ENCODE measurements around the gene PNMA1.

PNMA1 gene

GRCh38 chr14:73663548-73664212, 50.5 kb downstream of the PNMA1 start:
- Histone ChIP-seq H3K27me3 (no peaks in the 10 kb centered on the region), H3K4me1 (no peaks in the 10 kb centered on the region), H3K36me3 (peaks cover 7 to 46% (median 12%) of the 10 kb centered on the region in 3 donors), H3K27ac (no peak overlapping the region), H3K9me3 (no peaks in the 10 kb centered on the region), H3K4me3 (no peak overlapping the region)
- DNase-seq: no peak
- no peak for TF ChIP-seq CTCF (IDR thresholded peaks at IDR 0.05)
- intact Hi-C loops (cut with DNase I; ENCODE audit: low total_unique reads): no loop called here

GRCh38 chr14:73662487-73662943, 51.7 kb downstream of the PNMA1 start:
- DNase-seq: peak; percentile 55 to 77
- H3K4me1 ChIP-seq: no peaks in the 10 kb centered on the region
- peaks cover 7 to 44% (median 14%) of the 10 kb centered on the region in 3 donors for H3K36me3 ChIP-seq
- H3K4me3 ChIP-seq: no peak overlapping the region
- peak in 1 of 2 experiments; percentile 16 for TF ChIP-seq CTCF (IDR thresholded peaks at IDR 0.05)
- H3K27ac ChIP-seq: no peak overlapping the region
- no peaks in the 10 kb centered on the region for H3K9me3 ChIP-seq
- no peaks in the 10 kb centered on the region for H3K27me3 ChIP-seq
- intact Hi-C loops (cut with DNase I; ENCODE audit: low total_unique reads): no loop called here

- intact Hi-C loops (cut with DNase I; ENCODE audit: low total_unique reads): no loop called here
- no peak for DNase-seq
- no peaks in the 10 kb centered on the region for H3K27me3 ChIP-seq
- H3K4me1 ChIP-seq: no peaks in the 10 kb centered on the region
- no peak for TF ChIP-seq CTCF (IDR thresholded peaks at IDR 0.05)
- no peaks in the 10 kb centered on the region for H3K9me3 ChIP-seq
- no peak overlapping the region for H3K27ac ChIP-seq
- peaks cover 7 to 42% (median 18%) of the 10 kb centered on the region in 3 donors for H3K36me3 ChIP-seq
- H3K4me3 ChIP-seq: no peak overlapping the region
Measured at GRCh38 chr14:73661872-73662271, 52.3 kb downstream of the PNMA1 start.

All from tibial artery (tissue), 4 donors.